Measurements from ENCODE around the gene RNF167.

- TF ChIP-seq CTCF (IDR thresholded peaks at IDR 0.05; ENCODE audit: low read length) (no peak), EZH2 (optimal IDR thresholded peaks at IDR 0.05; ENCODE audit: low read depth, low read length) (no peak), EZH2phosphoT487 (IDR thresholded peaks at IDR 0.05; ENCODE audit: low read length) (no peak)
Measured at GRCh38 chr17:4945944-4946280, 5.8 kb downstream of the RNF167 start.

All from MM.1S (cell line).